HG02588 (cell line): Measurements from ENCODE around the gene KRT86.

ENCODE experiments used
- ATAC-seq: cut with Tn5 transposase; IDR thresholded peaks from one replicate; pipeline ENCODE4 v1.9.1; 2021; ENCODE audit warnings: mild to moderate bottlenecking, moderate library complexity; ENCODE audit not compliant: unreplicated experiment

KRT86 gene

DNA sequence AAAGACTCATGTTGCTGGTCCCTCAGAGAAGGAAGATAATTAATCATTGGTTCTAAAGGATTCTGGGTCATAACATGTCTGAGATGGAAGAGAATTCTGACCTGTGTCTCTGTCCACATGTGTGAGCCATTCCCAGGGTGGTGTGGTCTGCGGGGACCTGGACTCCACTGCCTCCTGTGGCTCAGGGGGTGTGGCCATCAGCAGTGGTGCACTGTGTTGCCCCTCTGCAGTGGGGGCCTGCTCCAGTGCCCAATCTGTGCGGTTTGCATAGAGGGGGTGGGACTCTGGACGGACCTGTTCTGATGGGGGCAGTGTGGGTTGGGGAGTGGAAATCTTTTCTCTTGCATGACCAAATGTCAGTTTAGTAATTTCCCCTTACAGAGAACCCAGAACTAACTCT is 79.3 kb downstream of the KRT86 start:
- ATAC-seq = no peak

DNA sequence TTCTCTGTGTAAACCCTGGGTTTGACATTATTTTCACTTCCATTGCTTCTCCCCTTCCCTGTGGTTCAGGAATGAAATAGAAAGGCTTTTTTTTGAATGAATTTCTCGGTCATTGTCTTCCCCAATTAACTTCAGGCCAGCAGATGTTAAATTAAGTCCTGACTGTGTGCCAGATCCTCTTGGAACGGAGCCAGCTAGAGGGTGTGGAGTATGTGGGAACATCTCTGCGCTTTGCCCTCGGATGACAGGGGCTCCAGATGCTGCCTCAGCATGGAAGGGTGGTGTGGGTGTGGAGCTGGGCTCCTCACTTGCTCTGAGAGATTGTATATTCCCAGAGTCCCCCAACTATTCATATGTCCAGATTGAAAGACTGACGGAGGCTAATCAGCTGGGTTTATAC is 79.8 kb downstream of the KRT86 start:
- no peak for ATAC-seq

GRCh38 chr12:52355176-52355575 is 80.7 kb downstream of the KRT86 start:
- ATAC-seq = no peak

DNA sequence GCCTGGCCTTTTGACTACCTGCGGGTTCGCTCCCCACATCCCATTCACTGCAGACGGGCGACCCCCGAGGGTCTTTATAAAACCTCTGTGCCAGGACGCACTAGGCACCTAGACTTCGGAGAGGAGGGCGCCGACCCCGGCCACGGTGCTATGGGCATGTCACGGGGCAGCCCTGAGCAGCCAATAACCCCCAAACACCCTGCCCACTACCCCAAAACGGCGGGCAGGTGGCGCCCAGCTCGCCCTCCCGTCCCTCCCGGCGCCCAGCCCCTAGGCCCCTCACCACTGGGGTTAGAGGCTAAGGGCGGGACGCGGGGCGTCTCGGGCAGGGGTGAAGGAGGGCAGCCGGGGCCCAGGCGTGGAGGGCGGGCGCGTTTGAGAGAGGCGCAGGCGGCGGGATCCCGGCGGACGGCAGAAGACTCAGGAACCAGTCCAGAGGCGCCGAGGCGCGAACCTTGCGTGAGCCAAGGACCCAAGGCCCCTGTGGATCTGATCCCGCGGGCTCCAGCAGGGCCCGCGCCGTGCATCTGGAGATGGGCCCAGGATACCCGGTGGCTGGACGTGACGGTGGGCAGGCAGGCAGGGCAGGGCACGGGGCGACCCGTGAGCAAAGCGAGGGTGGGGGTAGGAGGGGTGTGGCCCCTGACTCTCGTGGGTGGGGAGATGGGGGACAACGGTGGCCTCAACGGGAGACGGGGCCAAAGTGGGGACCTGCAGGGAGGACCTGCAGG is 81.8 kb downstream of the KRT86 start:
- ATAC-seq = no peak

- no peak for ATAC-seq
Measured at GRCh38 chr12:52356762-52357580, 82.5 kb downstream of the KRT86 start.
